Right kidney (tissue), 1 donor: Measurements from ENCODE around the gene DNAH1.
A peak's percentile ranks its signal among the peaks of the same experiment; 100 is the strongest.

Source experiments
- DNase-seq: peaks from one replicate; pipeline ENCODE4 v3.0.0-alpha.2; 2016

The DNAH1 gene

DNA sequence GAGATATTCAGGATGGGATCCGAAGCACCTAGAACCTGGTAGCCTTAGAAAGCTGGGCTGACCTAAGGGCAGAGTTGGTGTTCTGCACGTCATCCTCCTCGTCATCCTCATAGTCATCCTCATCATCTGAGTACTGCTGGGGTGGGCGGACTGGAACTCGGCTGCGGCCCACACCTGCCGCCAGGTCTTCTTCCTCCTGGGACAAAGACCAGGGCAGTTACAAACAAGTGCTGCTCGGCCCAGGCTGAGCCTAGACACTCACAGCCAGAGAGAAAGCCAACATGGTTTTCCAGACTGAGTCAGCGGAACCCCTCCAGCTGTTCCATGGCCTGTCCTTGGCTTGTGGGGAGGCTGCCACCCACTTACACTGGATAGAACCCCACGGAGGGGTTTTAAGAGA lies 88.3 kb downstream of the DNAH1 start:
- DNase-seq = no peak

DNA sequence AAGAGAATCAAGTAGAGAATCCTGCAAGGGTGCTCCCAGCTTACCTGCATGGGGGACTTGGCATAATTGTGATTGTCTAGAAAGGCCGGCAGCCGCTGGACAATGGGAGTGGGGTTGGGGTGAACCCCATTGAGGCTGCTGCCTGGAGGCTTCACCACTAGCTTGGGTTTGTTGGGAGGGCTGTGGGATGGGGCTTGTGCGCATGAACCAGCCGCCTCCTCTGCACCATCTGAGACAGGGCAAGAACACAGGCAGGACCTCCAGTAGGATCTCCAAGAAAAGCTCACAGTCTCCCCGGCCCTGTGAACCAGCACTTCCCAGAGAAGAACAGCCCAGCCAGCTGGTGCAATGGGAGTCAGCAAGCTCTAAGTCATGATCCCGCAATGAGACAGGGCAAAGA lies 88.9 kb downstream of the DNAH1 start:
- DNase-seq = no peak

DNA sequence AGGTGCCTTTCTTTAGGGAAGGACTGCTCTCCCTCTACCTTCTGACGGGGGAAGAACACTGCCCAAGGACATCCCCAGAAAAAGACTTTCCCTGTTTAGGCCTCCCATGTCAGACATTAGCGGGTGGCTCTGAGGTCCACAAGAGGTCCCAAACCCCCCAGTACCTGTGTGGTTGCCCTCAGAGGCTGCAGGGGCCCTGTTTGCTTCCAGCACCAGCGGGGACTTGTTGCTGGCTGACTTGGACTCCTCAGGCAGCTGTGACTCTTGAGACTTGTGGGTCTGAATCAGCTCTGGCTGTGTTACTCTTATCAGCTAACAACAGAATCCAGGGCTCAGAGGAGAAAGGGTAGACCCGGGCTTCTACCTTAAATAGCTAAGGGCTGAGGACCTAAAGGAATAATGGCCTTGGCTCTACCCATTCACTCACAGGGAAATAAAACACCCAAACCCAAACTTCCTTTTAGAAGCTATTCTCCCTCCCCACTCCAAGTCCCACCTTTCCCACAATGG lies 89.5 kb downstream of the DNAH1 start:
- no peak for DNase-seq

- no peak for DNase-seq
Measured at GRCh38 chr3:52406231-52406661, 90.1 kb downstream of the DNAH1 start.

- no peak for DNase-seq
Measured at GRCh38 chr3:52406791-52407510, 90.8 kb downstream of the DNAH1 start.

DNA sequence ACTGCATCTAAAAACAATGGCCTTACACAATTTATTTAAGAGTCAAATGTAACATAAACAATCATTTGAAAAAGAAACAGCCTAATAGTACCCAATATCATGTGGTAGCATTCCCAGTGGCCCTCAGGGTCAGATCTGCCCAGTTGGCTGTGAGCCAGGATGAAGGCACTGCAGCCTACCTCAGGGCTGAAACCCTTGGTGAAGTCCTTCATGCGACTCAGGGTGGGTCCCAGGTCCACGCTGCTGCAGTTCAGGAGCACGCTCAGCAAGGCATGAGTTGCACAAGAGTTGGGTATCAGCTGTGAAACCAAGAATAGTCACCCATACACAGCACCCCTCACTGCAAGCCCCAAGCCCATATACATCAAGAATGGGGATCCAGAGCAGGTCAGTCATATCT lies 91.7 kb downstream of the DNAH1 start:
- no peak for DNase-seq

DNA sequence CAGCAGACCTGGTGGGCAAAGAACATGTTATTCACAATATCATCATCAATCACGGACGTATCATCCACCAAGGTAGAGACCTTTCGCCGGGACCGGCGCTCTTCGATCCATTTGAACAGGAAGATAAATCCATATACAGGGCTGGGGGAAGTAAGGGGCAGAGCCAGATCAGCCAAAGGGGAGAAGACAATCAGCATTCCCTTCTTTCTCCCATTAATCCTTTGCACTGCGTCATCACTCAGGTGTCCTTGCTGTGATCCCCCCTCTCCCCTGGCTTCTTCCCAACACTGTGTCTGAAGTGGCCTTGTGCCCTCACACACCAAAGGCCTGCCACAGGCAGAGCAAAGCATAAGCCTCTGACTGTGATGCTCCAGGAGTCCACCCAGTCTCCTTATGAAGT lies 92.3 kb downstream of the DNAH1 start:
- DNase-seq = no peak

DNA sequence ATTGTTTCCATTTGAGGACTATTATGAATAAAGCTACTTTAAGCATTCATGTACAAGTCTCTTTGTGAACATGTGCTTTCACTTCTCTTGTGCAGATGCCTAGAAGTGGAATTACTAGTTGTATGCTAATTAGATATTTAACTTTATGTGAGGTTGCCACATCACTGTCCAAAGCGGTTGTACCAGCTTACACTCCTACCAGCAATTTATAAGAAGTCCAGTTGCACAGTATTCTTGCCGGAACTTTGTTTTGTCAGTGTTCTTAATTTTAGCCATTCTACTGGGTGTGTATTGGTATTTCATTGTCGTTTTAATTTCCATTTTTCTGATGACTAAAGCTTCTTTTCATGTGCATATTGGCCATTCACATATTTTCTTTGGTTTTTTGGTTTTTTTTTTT lies 99.7 kb downstream of the DNAH1 start:
- no peak for DNase-seq

GRCh38 chr3:52420388-52420787 lies 104.3 kb downstream of the DNAH1 start:
- DNase-seq = no peak

GRCh38 chr3:52422669-52423068 lies 106.5 kb downstream of the DNAH1 start:
- DNase-seq = no peak

DNA sequence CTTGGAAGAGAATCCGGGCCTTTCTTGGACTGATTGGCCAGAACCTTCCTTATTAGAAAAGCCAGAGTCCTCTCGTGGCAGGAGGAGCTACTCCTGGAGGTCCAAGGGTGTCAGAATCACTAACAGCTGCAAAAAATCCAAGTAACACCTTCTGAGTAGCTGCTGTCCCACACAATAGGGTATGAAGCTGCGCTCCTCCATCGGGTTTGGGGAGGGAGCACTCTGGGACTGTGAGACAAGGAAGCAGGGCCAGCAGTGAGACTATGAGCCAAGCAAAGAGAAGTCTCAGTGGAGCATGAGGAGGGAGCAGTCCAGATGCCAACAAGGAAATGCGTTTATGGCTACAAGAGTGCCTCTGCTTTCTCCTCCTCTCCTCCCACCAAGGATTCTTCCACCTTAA lies 107.1 kb downstream of the DNAH1 start:
- DNase-seq = no peak

DNA sequence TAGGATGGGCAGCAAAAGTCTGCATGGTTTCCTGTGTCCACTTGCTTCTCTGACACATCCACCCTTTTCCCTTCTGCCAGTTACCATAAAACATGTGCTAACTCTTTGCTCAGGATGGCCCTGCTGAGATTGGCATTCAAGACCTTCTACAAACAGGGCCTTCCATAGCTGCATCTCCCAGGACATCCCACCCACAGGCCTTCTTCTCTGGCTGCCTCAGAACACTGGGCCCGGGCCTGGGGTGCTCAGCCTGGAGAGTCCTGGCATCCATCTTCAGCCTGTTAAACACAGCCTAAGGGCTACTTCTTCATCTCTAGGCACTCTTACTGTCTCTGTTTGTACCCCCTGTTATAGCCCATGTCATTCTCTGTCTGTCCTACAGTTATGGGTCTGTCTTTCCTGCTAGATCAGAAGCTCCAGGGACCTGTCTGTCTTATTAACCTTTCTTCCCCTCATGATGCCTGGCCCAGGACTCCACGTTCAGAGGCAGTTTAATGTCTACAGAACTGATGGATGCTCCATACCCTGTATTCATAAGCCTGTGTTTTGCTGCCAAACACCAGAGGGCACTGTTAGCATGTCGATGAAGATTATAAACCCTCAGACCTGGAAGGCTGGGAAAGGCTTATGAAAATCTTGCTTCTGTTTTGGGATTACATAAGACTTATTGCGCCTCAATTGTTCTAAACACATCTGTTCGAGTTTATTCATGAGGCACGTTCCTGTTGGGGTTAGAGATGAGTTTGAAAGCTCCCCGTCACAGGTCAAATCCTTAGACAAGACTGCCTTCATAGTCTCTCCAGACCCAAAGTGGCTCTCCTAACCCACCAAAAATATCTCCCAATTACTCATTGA lies 112.3 kb downstream of the DNAH1 start:
- DNase-seq = no peak

DNA sequence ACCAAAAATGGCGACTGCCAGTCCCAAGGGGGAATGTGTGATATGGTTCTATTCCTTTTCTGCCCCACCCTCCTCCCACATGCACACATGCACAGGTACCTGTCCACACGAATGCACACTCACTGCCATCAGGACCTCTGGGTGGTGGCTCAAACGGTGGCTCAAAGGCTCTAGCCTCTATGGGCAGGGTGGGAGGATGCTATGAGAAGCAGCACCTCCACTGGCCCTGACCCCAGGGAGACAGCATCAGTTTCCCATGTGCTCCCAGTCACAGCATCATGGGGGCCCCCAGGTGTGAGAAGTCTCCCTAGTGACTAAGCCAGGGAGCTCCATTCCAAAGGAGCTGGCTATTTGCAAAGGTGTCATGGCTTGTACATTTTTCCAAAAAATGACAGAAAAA lies 112.9 kb downstream of the DNAH1 start:
- DNase-seq = no peak

GRCh38 chr3:52429779-52430415 lies 113.8 kb downstream of the DNAH1 start:
- DNase-seq = no peak

- DNase-seq = no peak
Measured at GRCh38 chr3:52430416-52430810, 114.3 kb downstream of the DNAH1 start.

DNA sequence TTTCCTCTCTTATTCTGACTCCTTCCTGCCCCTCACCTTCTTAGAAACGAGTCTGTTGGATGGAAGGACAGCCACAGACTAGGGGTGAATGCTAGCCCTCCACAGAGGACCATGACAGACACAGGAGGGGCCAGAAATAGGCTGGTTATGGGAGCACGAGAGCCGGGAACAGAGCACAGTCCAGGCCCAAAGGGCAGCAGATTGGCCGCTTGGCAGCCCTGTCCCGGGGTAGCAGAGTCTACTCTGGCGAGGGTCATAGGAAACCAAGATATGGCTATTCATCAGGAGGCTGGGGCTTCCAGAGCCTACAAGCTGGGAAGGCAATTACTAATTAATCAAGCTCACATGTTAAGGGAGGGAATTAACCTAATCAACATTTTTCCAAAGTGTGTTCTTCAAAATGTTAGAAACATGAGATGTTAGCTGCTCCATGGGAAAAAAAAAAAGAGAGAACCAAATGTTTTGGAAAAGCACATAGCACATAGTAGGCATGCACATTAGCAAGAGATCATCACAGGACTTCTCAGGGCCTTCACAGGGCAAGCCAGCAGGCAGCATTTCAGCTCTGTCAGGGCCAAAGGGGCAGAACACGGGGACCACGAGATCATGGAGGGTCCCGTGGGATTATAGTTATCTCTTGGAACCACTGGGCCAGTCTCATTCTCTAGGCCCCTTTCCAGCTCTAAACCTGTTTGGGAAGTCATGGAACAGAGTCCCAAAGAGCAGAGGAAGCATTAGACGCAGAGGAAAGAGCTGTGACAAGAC lies 115.5 kb downstream of the DNAH1 start:
- DNase-seq = no peak

DNA sequence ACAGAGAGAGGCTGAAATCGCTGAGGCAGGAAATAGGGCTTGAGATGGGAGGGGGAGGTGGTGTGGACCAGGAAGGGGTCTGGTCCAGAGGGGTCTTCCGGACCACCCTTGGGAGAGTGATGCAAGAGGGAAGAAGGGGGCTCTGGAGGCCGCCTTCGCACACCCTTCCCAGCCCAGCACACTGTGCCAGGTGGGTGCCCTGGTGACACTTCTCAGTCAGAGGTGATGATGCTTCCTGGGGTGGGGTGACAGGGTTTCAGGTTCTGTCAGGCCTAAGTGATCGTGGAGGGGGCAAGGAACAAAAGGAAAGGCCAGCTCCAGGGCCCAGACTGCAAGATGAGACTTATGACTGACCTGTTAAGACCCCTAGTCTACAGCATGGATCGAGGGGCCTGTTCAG lies 116.1 kb downstream of the DNAH1 start:
- peak; percentile 6 for DNase-seq

GRCh38 chr3:52432691-52433141 lies 116.6 kb downstream of the DNAH1 start:
- no peak for DNase-seq

- peak; percentile 18 for DNase-seq
Measured at GRCh38 chr3:52433328-52433995, 117.3 kb downstream of the DNAH1 start.

DNA sequence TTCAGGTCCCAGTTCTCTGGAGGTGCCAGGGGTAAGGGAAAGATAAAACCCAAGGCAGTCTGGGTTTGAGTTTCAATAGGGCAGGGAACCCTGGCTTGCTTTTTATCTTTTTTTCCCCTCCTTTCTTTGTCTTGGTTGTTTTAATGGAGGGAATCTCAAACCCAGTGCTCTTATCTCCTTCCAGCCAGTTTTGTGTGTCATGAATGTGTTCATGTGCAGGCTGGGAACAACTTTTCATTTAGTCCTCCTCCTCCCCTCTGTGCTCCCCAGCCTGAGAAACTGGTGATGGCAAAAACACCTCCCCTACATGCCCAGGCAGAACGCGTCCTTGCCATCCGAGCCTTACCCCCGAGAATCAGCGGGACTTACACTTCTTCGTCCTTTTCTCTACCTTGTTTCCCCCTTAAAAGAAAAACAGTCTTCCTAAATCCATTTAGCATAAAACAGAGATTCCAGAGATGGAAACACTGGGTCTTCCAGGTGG lies 117.9 kb downstream of the DNAH1 start:
- peak; percentile 7 for DNase-seq

DNA sequence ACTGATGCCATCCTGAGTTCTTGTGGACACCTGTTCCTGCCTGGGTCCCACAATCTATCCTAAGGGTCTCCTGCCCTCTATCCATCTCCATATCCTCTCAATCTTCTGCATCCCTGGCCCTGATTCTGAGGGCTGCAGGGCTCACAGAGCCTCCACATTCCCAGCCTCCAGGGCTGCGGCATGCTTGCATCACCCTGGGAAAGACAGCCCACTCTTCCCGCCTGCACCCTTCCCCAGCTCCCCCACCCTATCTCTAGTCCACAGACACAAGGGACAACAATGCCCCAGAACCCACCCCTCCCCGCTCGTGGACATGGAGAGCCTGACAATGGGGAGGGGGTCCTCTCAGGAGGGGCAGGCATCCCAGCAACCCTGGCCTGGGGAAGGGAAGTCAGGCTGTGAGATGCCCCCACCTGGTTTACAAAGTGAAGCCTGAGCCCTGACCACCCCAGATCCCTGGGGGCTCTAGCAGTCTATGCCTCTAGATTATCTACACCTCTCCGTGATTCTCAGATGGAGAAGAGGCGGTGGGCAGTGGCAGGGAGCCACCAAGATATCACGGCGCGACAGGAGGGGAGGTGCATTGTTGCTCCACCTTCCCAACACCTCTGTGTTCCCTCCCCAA lies 118.5 kb downstream of the DNAH1 start:
- no peak for DNase-seq
